H1 (cell line): ENCODE measurements around the gene ECI1. TPM values are rescaled to one million over a fixed set of nuclear protein-coding genes. Genes with fewer than 3 reads are reported as not detected.
"Not testable (repeated sequence)": the region's sequence is repeated elsewhere in the genome, so short reads cannot be mapped to it uniquely, and the experiment has no call there.

Experiments used
- CTCF ChIA-PET: fragments of 300-600 bp; sonication (Branson Sonifier 250); formaldehyde crosslinking; loops from one replicate; lab custom pipeline; 2021; ENCODE audit not compliant: partially characterized antibody; lab: Charles Lee
- POLR2A ChIA-PET: fragments of 300-600 bp; sonication (Branson Sonifier 250); formaldehyde crosslinking; loops from one replicate; lab custom pipeline; 2021; ENCODE audit warnings: inconsistent platforms; ENCODE audit not compliant: partially characterized antibody; lab: Charles Lee
- DNase-seq, 2 experiments: peaks; one replicate each; pipeline versions ENCODE4 v3.0.0 to v3.0.0-alpha.2; 2010 to 2022; ENCODE audit warnings: low spot score in 2 of 2, low read depth in 1 of 2, mixed read lengths in 1 of 2
- FAIRE-seq: peaks from 2 replicates; lab custom pipeline; 2011; peaks lifted over from hg19 to GRCh38; lab: Jason Lieb, UNC
- H2AFZ ChIP-seq: 2 replicates; pipeline ENCODE4 v1.8.1; 2012; ENCODE audit warnings: low read length, inconsistent platforms
- H2AK5ac ChIP-seq: 2 replicates; pipeline ENCODE4 v1.6.1; 2013; ENCODE audit warnings: low read depth, low read length
- H2BK120ac ChIP-seq: replicated peaks from 2 replicates; pipeline ENCODE3; 2013; ENCODE audit warnings: low read depth, low read length, inconsistent platforms
- H2BK12ac ChIP-seq: 2 replicates; pipeline ENCODE4 v1.6.1; 2013; ENCODE audit warnings: low read depth, low read length
- H2BK15ac ChIP-seq: 2 replicates; pipeline ENCODE4 v1.6.1; 2013; ENCODE audit warnings: low read length
- H2BK20ac ChIP-seq: 2 replicates; pipeline ENCODE4 v1.6.1; 2013; ENCODE audit warnings: low read length
- H2BK5ac ChIP-seq: 2 replicates; pipeline ENCODE4 v1.6.1; 2013; ENCODE audit warnings: low read depth, low read length
- H3K14ac ChIP-seq: 2 replicates; pipeline ENCODE4 v1.6.1; 2013; ENCODE audit warnings: inconsistent platforms; ENCODE audit not compliant: insufficient read length
- H3K18ac ChIP-seq: 2 replicates; pipeline ENCODE4 v1.6.1; 2013; ENCODE audit warnings: low read length; ENCODE audit errors: extremely low read depth
- H3K23ac ChIP-seq: 2 replicates; pipeline ENCODE4 v1.6.1; 2013; ENCODE audit warnings: inconsistent platforms; ENCODE audit not compliant: insufficient read length
- H3K23me2 ChIP-seq: 2 replicates; pipeline ENCODE4 v1.6.1; 2013; ENCODE audit warnings: low read depth, low read length
- H3K27ac ChIP-seq: 2 replicates; pipeline ENCODE4 v1.6.1; 2011; ENCODE audit warnings: low read depth, low read length, inconsistent platforms
- H3K27me3 ChIP-seq, 4 experiments: replicated peaks in 1 of 4; 1 replicate in 1 of 4; 2 replicates in 3 of 4; pipeline versions ENCODE4 v1.6.1 to v1.8.1; 2011 to 2013; ENCODE audit warnings: low read length in 3 of 4, mild to moderate bottlenecking in 3 of 4, inconsistent platforms in 2 of 4, mixed read lengths in 2 of 4, moderate library complexity in 1 of 4; ENCODE audit not compliant: control insufficient read depth in 3 of 4, insufficient read depth in 3 of 4; ENCODE audit errors: extremely low read depth in 1 of 4
- H3K36me3 ChIP-seq, 4 experiments: 2 replicates each; pipeline versions ENCODE4 v1.6.1 to v1.8.1; 2011 to 2013; ENCODE audit warnings: mild to moderate bottlenecking in 4 of 4, low read length in 3 of 4, moderate library complexity in 2 of 4, control low read depth in 1 of 4, inconsistent platforms in 1 of 4; ENCODE audit not compliant: insufficient read depth in 4 of 4, control insufficient read depth in 2 of 4
- H3K4ac ChIP-seq: replicated peaks from 2 replicates; pipeline ENCODE3; 2013; ENCODE audit warnings: low read length, low read depth, mixed read lengths, inconsistent platforms; ENCODE audit not compliant: insufficient read length
- H3K4me1 ChIP-seq, 4 experiments: replicated peaks in 1 of 4; 1 replicate in 1 of 4; 2 replicates in 3 of 4; pipeline versions ENCODE4 v1.6.1 to v1.8.1; 2011 to 2013; ENCODE audit warnings: low read length in 3 of 4, inconsistent platforms in 2 of 4, mixed read lengths in 1 of 4; ENCODE audit not compliant: insufficient read depth in 4 of 4, control insufficient read depth in 3 of 4
- H3K4me2 ChIP-seq, 2 experiments: 2 replicates each; pipeline versions ENCODE4 v1.6.1 to v1.8.1; 2011 to 2013; ENCODE audit warnings: low read depth in 2 of 2, low read length in 2 of 2, control low read depth in 1 of 2, inconsistent platforms in 1 of 2, mild to moderate bottlenecking in 1 of 2; ENCODE audit not compliant: insufficient read depth in 1 of 2
- H3K4me3 ChIP-seq, 4 experiments: fragments of 200-600, 300-600 bp in 1 of 4; sonication (generic), shearing (Covaris generic), sonication (Bioruptor Twin) in 1 of 4; 2 replicates each; pipeline versions ENCODE4 v1.5.1 to v1.8.1; 2011 to 2016; ENCODE audit warnings: low read length in 4 of 4, low read depth in 3 of 4, control low read depth in 2 of 4, inconsistent platforms in 2 of 4, mild to moderate bottlenecking in 2 of 4, mixed read lengths in 1 of 4, moderate library complexity in 1 of 4; ENCODE audit not compliant: insufficient read depth in 2 of 4; ENCODE audit errors: extremely low read depth in 1 of 4
- H3K56ac ChIP-seq: replicated peaks from 2 replicates; pipeline ENCODE3; 2013; ENCODE audit warnings: low read depth, mild to moderate bottlenecking, mixed read lengths, low read length, inconsistent platforms; ENCODE audit not compliant: insufficient read length
- H3K79me1 ChIP-seq: 2 replicates; pipeline ENCODE4 v1.6.1; 2013; ENCODE audit warnings: low read depth, low read length, control low read depth
- H3K79me2 ChIP-seq, 2 experiments: 2 replicates each; pipeline versions ENCODE4 v1.6.1 to v1.8.1; 2012 to 2013; ENCODE audit warnings: low read length in 2 of 2, mild to moderate bottlenecking in 2 of 2, inconsistent platforms in 1 of 2; ENCODE audit not compliant: insufficient read depth in 2 of 2, control insufficient read depth in 1 of 2
- H3K9ac ChIP-seq, 4 experiments: replicated peaks in 1 of 4; 1 replicate in 1 of 4; 2 replicates in 3 of 4; pipeline versions ENCODE4 v1.6.1 to v1.8.1; 2011 to 2013; ENCODE audit warnings: low read depth in 3 of 4, low read length in 3 of 4, control low read depth in 2 of 4, mild to moderate bottlenecking in 2 of 4, moderate library complexity in 2 of 4, inconsistent platforms in 1 of 4; ENCODE audit errors: extremely low read depth in 1 of 4
- H3K9me3 ChIP-seq, 2 experiments: 2 replicates each; pipeline versions ENCODE4 v1.6.1 to v1.8.1; 2012 to 2013; ENCODE audit warnings: mild to moderate bottlenecking in 2 of 2, moderate library complexity in 2 of 2, control low read depth in 1 of 2, inconsistent platforms in 1 of 2, low read depth in 1 of 2, low read length in 1 of 2, mixed read lengths in 1 of 2; ENCODE audit not compliant: insufficient read depth in 2 of 2
- H4K20me1 ChIP-seq, 2 experiments: replicated peaks in 1 of 2; 2 replicates each; pipeline versions ENCODE3 to v1.8.1; 2011 to 2013; ENCODE audit warnings: inconsistent platforms in 2 of 2, low read length in 2 of 2, mild to moderate bottlenecking in 1 of 2; ENCODE audit not compliant: insufficient read depth in 2 of 2, control insufficient read depth in 1 of 2
- H4K5ac ChIP-seq: 2 replicates; pipeline ENCODE4 v1.6.1; 2013; ENCODE audit warnings: low read length, low read depth, mixed read lengths, inconsistent platforms; ENCODE audit not compliant: insufficient read length
- H4K8ac ChIP-seq: 2 replicates; pipeline ENCODE4 v1.8.0; 2013; ENCODE audit warnings: mild to moderate bottlenecking, moderate library complexity, low read length, inconsistent platforms; ENCODE audit not compliant: insufficient read depth; ENCODE audit errors: extremely low read depth
- H4K91ac ChIP-seq: replicated peaks from 2 replicates; pipeline ENCODE3; 2013; ENCODE audit warnings: low read length, mixed read lengths, inconsistent platforms; ENCODE audit not compliant: insufficient read length
- WGBS, 2 experiments: shearing (Covaris generic) in 1 of 2; methylation state at CpG; one replicate each; pipeline versions ENCODE4 v1.1.6 to v1.1.7; 2013 to 2015; ENCODE audit warnings: low lambda C conversion rate in 2 of 2, mixed read lengths in 2 of 2, inconsistent platforms in 1 of 2, low coverage in 1 of 2, missing lambda C conversion rate in 1 of 2; ENCODE audit not compliant: insufficient replicate concordance in 2 of 2, insufficient coverage in 1 of 2, insufficient read length in 1 of 2; ENCODE audit errors: extremely low coverage in 1 of 2, missing lambda C conversion rate in 1 of 2; 5-methylcytosine and 5-hydroxymethylcytosine counted together
- polyA plus RNA-seq, 7 experiments: library from polyadenylated mRNA; depleted of rRNA in 3 of 7; stranded (reverse) in 5 of 7; unstranded in 2 of 7; fragments of >200 nt in 5 of 7; fragments of 200-250 nt in 2 of 7; gene quantifications; 1 replicate in 5 of 7; 2 replicates in 1 of 7; 4 replicates in 1 of 7; pipeline versions ENCODE4 v1.2.1 to v1.2.3, GENCODE V29; 2011 to 2013; ENCODE audit warnings: missing spikeins in 2 of 7, mixed read lengths in 2 of 7
- total RNA-seq: library from RNA; stranded (reverse); fragmentation: NEBNext Ultra II Directional; extraction: Animal tissue kit (Norgen Biotek cat#: 25700); gene quantifications from 2 replicates; pipeline ENCODE4 v1.2.1, GENCODE V29; 2021

The ECI1 gene
- total and polyA plus RNA-seq, 2 of the 8 experiments (the other 6 are each of a cell fraction or from before 2014, with no cell fraction given): 79.5 to 151 TPM

- H3K27ac ChIP-seq, H3K4me2 ChIP-seq, H4K91ac ChIP-seq, H3K56ac ChIP-seq, H2AFZ ChIP-seq, H3K9me3 ChIP-seq, H2AK5ac ChIP-seq, H3K23ac ChIP-seq, H3K27me3 ChIP-seq, DNase-seq, H2BK20ac ChIP-seq, H2BK15ac ChIP-seq, H3K23me2 ChIP-seq, H3K4me3 ChIP-seq, H3K14ac ChIP-seq, H3K9ac ChIP-seq, H3K4me1 ChIP-seq, H4K5ac ChIP-seq, H3K4ac ChIP-seq, H4K8ac ChIP-seq, H3K79me1 ChIP-seq, H2BK5ac ChIP-seq, H2BK12ac ChIP-seq, FAIRE-seq, H3K18ac ChIP-seq, H2BK120ac ChIP-seq: not testable (repeated sequence)
- CTCF ChIA-PET: interaction anchor here (0.6 to 2.0 kb wide), 5 partner anchors 11 to 658 kb away, joined by 3 to 9 read pairs (median 3); no protein-coding TSS in a partner anchor
- Histone ChIP-seq H3K79me2 (peaks cover 14 to 41% of the 10 kb centered on the region in 2 experiments; a peak in 3 of 4 replicates), H4K20me1 (peaks cover 17 to 25% of the 10 kb centered on the region in 2 experiments), H3K36me3 (peaks cover 55 to 96% (median 79%) of the 10 kb centered on the region in 4 experiments)
- POLR2A ChIA-PET: interaction anchor here (1.2 to 13.9 kb wide), 6 partner anchors 8 to 191 kb away, joined by 3 to 228 read pairs (median 5); partner anchors contain the start of genes DNASE1L2, PGP and RNPS1
- 90% methylated on average over 7 of the region's 7 CpGs; no CpG with 5 or more reads in 1 of the 2 experiments for WGBS, 2 experiments
Measured at GRCh38 chr16:2258530-2258929, 7.1 kb upstream of the ECI1 start.
